NCI-H2227 treated with DMSO at 0.1 percent for 48 hours (cell line): ENCODE measurements around the gene PROS1.
"Not testable (repeated sequence)": the region's sequence is repeated elsewhere in the genome, so short reads cannot be mapped to it uniquely, and the experiment has no call there.

Experiments
- DNase-seq: peaks from one replicate; lab custom pipeline; 2025; lab: John Stamatoyannopoulos, UW

The PROS1 gene

GRCh38 chr3:93873412-93873811 lies 100.3 kb downstream of the PROS1 start:
- not testable (repeated sequence) for DNase-seq

- no peak for DNase-seq
These were observed 106.3 kb downstream of the PROS1 start for GRCh38 chr3:93867425-93867824.

GRCh38 chr3:93861017-93861416 lies 112.7 kb downstream of the PROS1 start:
- no peak for DNase-seq

GRCh38 chr3:93855401-93855800 lies 118.3 kb downstream of the PROS1 start:
- DNase-seq = no peak

GRCh38 chr3:93852228-93852627 lies 121.5 kb downstream of the PROS1 start:
- DNase-seq = not testable (repeated sequence)

GRCh38 chr3:93843981-93844380 lies 129.7 kb downstream of the PROS1 start:
- DNase-seq = no peak

- not testable (repeated sequence) for DNase-seq
These were observed 134.5 kb downstream of the PROS1 start for GRCh38 chr3:93839193-93839592.
